IMR-90 (cell line): ENCODE measurements around the gene ANP32A. TPM values are rescaled to one million over a fixed set of nuclear protein-coding genes. Genes with fewer than 3 reads are reported as not detected.

Experiments
- ATAC-seq: fragments of 200-7000 bp; cut with Tn5 transposase; 2 replicates; pipeline ENCODE4 v1.9.1; 2020; ENCODE audit warnings: low read depth, mild to moderate bottlenecking, moderate library complexity
- BruUV-seq: library from RNA; stranded (reverse); fragments of 400-500 nt; replicated peaks from 2 replicates; lab custom pipeline; 2021; lab: Mats Ljungman, UMichigan
- CTCF ChIA-PET: fragments of 300-600 bp; formaldehyde crosslinking; extraction: SDS; loops from one replicate; lab custom pipeline; 2021; ENCODE audit warnings: antibody characterized with exemption; lab: Yijun Ruan, JAX
- POLR2A ChIA-PET: fragments of 300-600 bp; sonication (Branson Sonifier 250); formaldehyde crosslinking; loops from one replicate; lab custom pipeline; 2022; ENCODE audit warnings: antibody characterized with exemption; ENCODE audit not compliant: unreplicated experiment; lab: Charles Lee
- DNase-seq: peaks from one replicate; pipeline ENCODE4 v3.0.0; 2013
- H2AFZ ChIP-seq: replicated peaks from 2 replicates; pipeline ENCODE3; 2013; ENCODE audit warnings: low read length, mild to moderate bottlenecking; ENCODE audit not compliant: poor library complexity
- H2AK5ac ChIP-seq: 2 replicates; pipeline ENCODE4 v1.6.1; 2013; ENCODE audit warnings: low read depth, low read length, inconsistent platforms
- H2AK9ac ChIP-seq: replicated peaks from 2 replicates; pipeline ENCODE3; 2013; ENCODE audit warnings: mild to moderate bottlenecking, low read depth, low read length, moderate library complexity; ENCODE audit not compliant: poor library complexity
- H2BK120ac ChIP-seq: 2 replicates; pipeline ENCODE4 v1.6.1; 2013; ENCODE audit warnings: low read depth, low read length, inconsistent platforms
- H2BK15ac ChIP-seq: 3 replicates; pipeline ENCODE4 v1.6.1; 2013; ENCODE audit warnings: low read depth, low read length, inconsistent platforms
- H2BK20ac ChIP-seq: 2 replicates; pipeline ENCODE4 v1.6.1; 2013; ENCODE audit warnings: low read depth, mild to moderate bottlenecking, inconsistent platforms, low read length, moderate library complexity
- H2BK5ac ChIP-seq: 2 replicates; pipeline ENCODE4 v1.6.1; 2013; ENCODE audit warnings: mild to moderate bottlenecking, low read depth, low read length, inconsistent platforms; ENCODE audit not compliant: poor library complexity, severe bottlenecking
- H3K14ac ChIP-seq: replicated peaks from 2 replicates; pipeline ENCODE4 v1.6.1; 2013; ENCODE audit warnings: low read depth, low read length, inconsistent platforms
- H3K18ac ChIP-seq: 2 replicates; pipeline ENCODE4 v1.6.1; 2013; ENCODE audit warnings: low read depth, low read length, control low read depth
- H3K23ac ChIP-seq: 2 replicates; pipeline ENCODE4 v1.6.1; 2013; ENCODE audit warnings: low read depth, low read length, inconsistent platforms
- H3K27ac ChIP-seq: 2 replicates; pipeline ENCODE4 v1.5.1; 2013; ENCODE audit warnings: mild to moderate bottlenecking, control low read depth, low read length; ENCODE audit not compliant: insufficient read depth
- H3K27me3 ChIP-seq: 2 replicates; pipeline ENCODE4 v1.6.1; 2013; ENCODE audit warnings: low read length; ENCODE audit not compliant: control insufficient read depth, insufficient read depth
- H3K36me3 ChIP-seq: 2 replicates; pipeline ENCODE4 v1.6.1; 2013; ENCODE audit warnings: low read length, mixed read lengths; ENCODE audit not compliant: control insufficient read depth, insufficient read depth
- H3K4ac ChIP-seq: 2 replicates; pipeline ENCODE4 v1.6.1; 2013; ENCODE audit warnings: low read depth, low read length, inconsistent platforms
- H3K4me1 ChIP-seq: 2 replicates; pipeline ENCODE4 v1.6.1; 2013; ENCODE audit warnings: low read length, mixed read lengths; ENCODE audit not compliant: control insufficient read depth, insufficient read depth
- H3K4me2 ChIP-seq: 2 replicates; pipeline ENCODE4 v1.6.1; 2013; ENCODE audit warnings: low read depth, mild to moderate bottlenecking, control low read depth, low read length, moderate library complexity
- H3K4me3 ChIP-seq: 2 replicates; pipeline ENCODE4 v1.5.1; 2013; ENCODE audit warnings: low read depth, mild to moderate bottlenecking, control low read depth, low read length, moderate library complexity; ENCODE audit not compliant: insufficient read depth
- H3K56ac ChIP-seq: 2 replicates; pipeline ENCODE4 v1.6.1; 2013; ENCODE audit warnings: low read length, inconsistent platforms; ENCODE audit not compliant: insufficient read depth; ENCODE audit errors: extremely low read depth
- H3K79me1 ChIP-seq, 2 experiments: 2 replicates each; pipeline ENCODE4 v1.6.1; 2013; ENCODE audit warnings: low read length in 2 of 2, inconsistent platforms in 1 of 2, low read depth in 1 of 2
- H3K9ac ChIP-seq: 2 replicates; pipeline ENCODE4 v1.6.1; 2013; ENCODE audit warnings: low read depth, low read length, control low read depth
- H3K9me1 ChIP-seq: 2 replicates; pipeline ENCODE4 v1.6.1; 2013; ENCODE audit warnings: low read length, inconsistent platforms; ENCODE audit not compliant: insufficient read depth
- H3K9me3 ChIP-seq: 2 replicates; pipeline ENCODE4 v1.6.1; 2013; ENCODE audit warnings: low read length; ENCODE audit not compliant: control insufficient read depth, insufficient read depth
- H4K20me1 ChIP-seq: 2 replicates; pipeline ENCODE4 v1.6.1; 2013; ENCODE audit warnings: low read length, inconsistent platforms; ENCODE audit not compliant: insufficient read depth
- H4K5ac ChIP-seq: 2 replicates; pipeline ENCODE4 v1.6.1; 2013; ENCODE audit warnings: mild to moderate bottlenecking, low read depth, low read length, control low read depth
- H4K8ac ChIP-seq, 2 experiments: 2 replicates each; pipeline ENCODE4 v1.6.1; 2013; ENCODE audit warnings: low read depth in 2 of 2, low read length in 2 of 2, control low read depth in 1 of 2, inconsistent platforms in 1 of 2
- H4K91ac ChIP-seq: 2 replicates; pipeline ENCODE4 v1.6.1; 2013; ENCODE audit warnings: low read depth, low read length, inconsistent platforms; ENCODE audit not compliant: insufficient read depth
- BHLHE40 ChIP-seq: fragments of 150-350 bp; IDR thresholded peaks from 2 replicates; pipeline ENCODE4 v1.6.1; 2016; ENCODE audit warnings: mild to moderate bottlenecking, low read depth, low read length
- CEBPB ChIP-seq: IDR thresholded peaks from 2 replicates; pipeline ENCODE4 v1.6.1; 2012; ENCODE audit warnings: low read depth, low read length, improper control_type of control experiment
- CHD1 ChIP-seq: IDR thresholded peaks from 2 replicates; pipeline ENCODE4 v1.6.1; 2012; ENCODE audit warnings: low read depth, low read length, improper control_type of control experiment
- FOS ChIP-seq: fragments of 150-350 bp; IDR thresholded peaks from 2 replicates; pipeline ENCODE4 v1.6.1; 2016; ENCODE audit warnings: low read depth, low read length
- MAFK ChIP-seq: IDR thresholded peaks from 2 replicates; pipeline ENCODE4 v1.6.1; 2012; ENCODE audit warnings: low read depth, low read length, improper control_type of control experiment
- MAZ ChIP-seq: IDR thresholded peaks from 2 replicates; pipeline ENCODE4 v1.6.1; 2012; ENCODE audit warnings: low read depth, mild to moderate bottlenecking, low read length, improper control_type of control experiment, moderate library complexity, borderline replicate concordance
- MXI1 ChIP-seq: IDR thresholded peaks from 2 replicates; pipeline ENCODE4 v1.6.1; 2012; ENCODE audit warnings: low read depth, mild to moderate bottlenecking, low read length, moderate library complexity, borderline replicate concordance
- NFE2L2 ChIP-seq: fragments of 150-350 bp; IDR thresholded peaks from 2 replicates; pipeline ENCODE4 v1.6.1; 2016; ENCODE audit warnings: low read depth, mild to moderate bottlenecking, low read length
- RAD21 ChIP-seq: IDR thresholded peaks from 2 replicates; pipeline ENCODE4 v1.6.1; 2012; ENCODE audit warnings: low read length, improper control_type of control experiment
- RCOR1 ChIP-seq: IDR thresholded peaks from 2 replicates; pipeline ENCODE4 v1.6.1; 2012; ENCODE audit warnings: mild to moderate bottlenecking, low read length, improper control_type of control experiment; ENCODE audit not compliant: insufficient replicate concordance
- RFX5 ChIP-seq: IDR thresholded peaks from 2 replicates; pipeline ENCODE4 v1.8.0; 2012; ENCODE audit warnings: low read depth, mild to moderate bottlenecking, low read length, moderate library complexity
- SMC3 ChIP-seq: fragments of 150-350 bp; IDR thresholded peaks from 2 replicates; pipeline ENCODE4 v1.6.1; 2016; ENCODE audit warnings: low read depth, mild to moderate bottlenecking, antibody characterized with exemption, low read length, moderate library complexity
- USF2 ChIP-seq: fragments of 150-350 bp; IDR thresholded peaks from 2 replicates; pipeline ENCODE4 v1.6.1; 2017; ENCODE audit warnings: mild to moderate bottlenecking, antibody characterized with exemption, low read length, low read depth
- WGBS, 2 experiments: methylation state at CpG; one replicate each; pipeline versions ENCODE4 v1.1.5 to v1.1.7; 2013; ENCODE audit warnings: missing lambda C conversion rate in 2 of 2; ENCODE audit not compliant: insufficient read length in 1 of 2; ENCODE audit errors: extremely low coverage in 2 of 2; 5-methylcytosine and 5-hydroxymethylcytosine counted together
- dilution Hi-C: fragments of 300-500 bp; cut with HindIII; formaldehyde crosslinking; loops from one replicate; pipeline ENCODE4 v1.14.3; 2018; ENCODE audit warnings: low sequenced_read_pairs; ENCODE audit not compliant: unreplicated experiment
- in situ Hi-C: fragments of 300-500 bp; cut with MboI; formaldehyde crosslinking; loops from 3 replicates; pipeline ENCODE4 v1.14.3; 2019; ENCODE audit warnings: low sequenced_read_pairs, inconsistent platforms, mixed read lengths
- intact Hi-C: fragments of 100-400 bp; cut with micrococcal nuclease; formaldehyde crosslinking; loops from 2 replicates; pipeline ENCODE4 v1.10.0; 2022
- polyA plus RNA-seq, 3 experiments: library from polyadenylated mRNA; depleted of rRNA; stranded (reverse); fragments of >200 nt; gene quantifications; 2 replicates each; pipeline ENCODE4 v1.2.3, GENCODE V29; 2012; ENCODE audit warnings: low replicate concordance in 1 of 3
- total RNA-seq: library from RNA; depleted of rRNA; stranded (reverse); fragments of >200 nt; gene quantifications from 2 replicates; pipeline ENCODE4 v1.2.3, GENCODE V29; 2012
- TF ChIP-seq, protein P1 (sequence below): conservative IDR thresholded peaks from 2 replicates; pipeline ENCODE4 v1.5.1; 2012; ENCODE audit warnings: mild to moderate bottlenecking, low read depth, low read length, improper control_type of control experiment

The ANP32A gene
- total and polyA plus RNA-seq, 2 of the 4 experiments (the other 2 are of a cell fraction) = 62.4 to 72.8 TPM

- WGBS, 2 experiments = no CpG with 5 or more reads among the region's 3 CpGs
- Histone ChIP-seq H2AK9ac (no peak overlapping the region), H2BK120ac (no peak overlapping the region), H3K9me3 (no peaks in the 10 kb centered on the region), H3K56ac (no peak overlapping the region), H2BK15ac (no peak overlapping the region), H4K91ac (no peak overlapping the region), H4K20me1 (peaks cover 87% of the 10 kb centered on the region), H2BK20ac (no peak overlapping the region), H4K8ac (no peak overlapping the region), H3K9ac (no peak overlapping the region), H3K18ac (no peak overlapping the region), H3K14ac (no peak overlapping the region), H3K4me3 (no peak overlapping the region), H3K36me3 (peaks cover 11% of the 10 kb centered on the region), H2AFZ (no peak overlapping the region), H2AK5ac (no peak overlapping the region), H3K79me1 (peaks cover 48 to 98% of the 10 kb centered on the region in 2 experiments), H3K9me1 (peaks cover 35% of the 10 kb centered on the region), H4K5ac (no peak overlapping the region), H2BK5ac (no peak overlapping the region), H3K23ac (no peak overlapping the region), H3K27ac (no peak overlapping the region), H3K4me1 (peaks cover 15% of the 10 kb centered on the region), H3K27me3 (no peaks in the 10 kb centered on the region), H3K4ac (no peak overlapping the region), H3K4me2 (no peak overlapping the region)
- POLR2A ChIA-PET = no interaction called here
- dilution Hi-C loops = no loop called here
- no TSS peak for BruUV-seq
- in situ Hi-C loops = loop anchor here (10.0 kb wide), 1 partner anchor 57 kb away; no protein-coding TSS in a partner anchor
- DNase-seq (no peak), ATAC-seq (no peak)
- CTCF ChIA-PET = no interaction called here
- intact Hi-C loops = no loop called here
- TF ChIP-seq FOS (no peak), NFE2L2 (no peak), SMC3 (no peak), RAD21 (no peak), BHLHE40 (no peak), MXI1 (no peak), MAZ (no peak), RCOR1 (no peak), CHD1 (no peak), MAFK (no peak), RFX5 (no peak), USF2 (no peak), CEBPB (no peak)
- TF ChIP-seq, protein P1, sequence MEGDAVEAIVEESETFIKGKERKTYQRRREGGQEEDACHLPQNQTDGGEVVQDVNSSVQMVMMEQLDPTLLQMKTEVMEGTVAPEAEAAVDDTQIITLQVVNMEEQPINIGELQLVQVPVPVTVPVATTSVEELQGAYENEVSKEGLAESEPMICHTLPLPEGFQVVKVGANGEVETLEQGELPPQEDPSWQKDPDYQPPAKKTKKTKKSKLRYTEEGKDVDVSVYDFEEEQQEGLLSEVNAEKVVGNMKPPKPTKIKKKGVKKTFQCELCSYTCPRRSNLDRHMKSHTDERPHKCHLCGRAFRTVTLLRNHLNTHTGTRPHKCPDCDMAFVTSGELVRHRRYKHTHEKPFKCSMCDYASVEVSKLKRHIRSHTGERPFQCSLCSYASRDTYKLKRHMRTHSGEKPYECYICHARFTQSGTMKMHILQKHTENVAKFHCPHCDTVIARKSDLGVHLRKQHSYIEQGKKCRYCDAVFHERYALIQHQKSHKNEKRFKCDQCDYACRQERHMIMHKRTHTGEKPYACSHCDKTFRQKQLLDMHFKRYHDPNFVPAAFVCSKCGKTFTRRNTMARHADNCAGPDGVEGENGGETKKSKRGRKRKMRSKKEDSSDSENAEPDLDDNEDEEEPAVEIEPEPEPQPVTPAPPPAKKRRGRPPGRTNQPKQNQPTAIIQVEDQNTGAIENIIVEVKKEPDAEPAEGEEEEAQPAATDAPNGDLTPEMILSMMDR = no peak
These were observed 29.0 kb downstream of the ANP32A start for GRCh38 chr15:68791431-68792283.
